SIG-M5 (cell line): ENCODE data around the gene APOBEC3H.

Experiments
- DNase-seq: peaks from one replicate; lab custom pipeline; 2025; lab: John Stamatoyannopoulos, UW

The APOBEC3H gene

DNA sequence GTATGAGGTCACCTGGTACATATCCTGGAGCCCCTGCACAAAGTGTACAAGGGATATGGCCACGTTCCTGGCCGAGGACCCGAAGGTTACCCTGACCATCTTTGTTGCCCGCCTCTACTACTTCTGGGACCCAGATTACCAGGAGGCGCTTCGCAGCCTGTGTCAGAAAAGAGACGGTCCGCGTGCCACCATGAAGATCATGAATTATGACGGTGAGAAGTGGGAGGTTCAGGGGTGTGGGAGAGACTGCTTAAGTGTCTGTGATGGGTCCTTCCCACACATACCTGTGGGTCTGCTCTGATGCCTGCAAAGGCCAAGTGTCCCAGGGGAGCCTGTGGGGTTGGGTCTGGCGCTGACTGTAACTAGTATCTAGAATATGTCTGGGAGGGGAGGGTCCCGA is 16.0 kb upstream of the APOBEC3H start:
- no peak for DNase-seq

DNA sequence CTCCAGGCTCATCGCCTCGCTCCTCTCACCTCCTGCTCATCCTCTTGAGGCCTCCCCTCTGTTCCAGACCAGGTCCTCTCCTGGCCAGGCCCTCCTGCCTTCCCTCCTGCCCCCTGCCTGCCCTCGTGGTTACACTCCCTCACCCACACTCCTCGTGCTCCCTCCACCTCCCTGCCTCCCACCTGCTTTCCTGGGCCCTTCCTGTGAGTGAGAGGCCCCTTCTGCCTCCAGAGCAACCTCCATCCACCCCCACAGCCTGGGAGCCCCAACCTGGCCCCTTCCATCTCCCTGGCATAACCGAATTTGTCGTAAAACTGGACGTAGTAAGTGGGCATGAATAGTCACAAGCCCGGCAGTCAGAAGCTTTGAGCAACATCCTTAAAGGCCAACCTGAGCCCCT is 15.4 kb upstream of the APOBEC3H start:
- no peak for DNase-seq

DNA sequence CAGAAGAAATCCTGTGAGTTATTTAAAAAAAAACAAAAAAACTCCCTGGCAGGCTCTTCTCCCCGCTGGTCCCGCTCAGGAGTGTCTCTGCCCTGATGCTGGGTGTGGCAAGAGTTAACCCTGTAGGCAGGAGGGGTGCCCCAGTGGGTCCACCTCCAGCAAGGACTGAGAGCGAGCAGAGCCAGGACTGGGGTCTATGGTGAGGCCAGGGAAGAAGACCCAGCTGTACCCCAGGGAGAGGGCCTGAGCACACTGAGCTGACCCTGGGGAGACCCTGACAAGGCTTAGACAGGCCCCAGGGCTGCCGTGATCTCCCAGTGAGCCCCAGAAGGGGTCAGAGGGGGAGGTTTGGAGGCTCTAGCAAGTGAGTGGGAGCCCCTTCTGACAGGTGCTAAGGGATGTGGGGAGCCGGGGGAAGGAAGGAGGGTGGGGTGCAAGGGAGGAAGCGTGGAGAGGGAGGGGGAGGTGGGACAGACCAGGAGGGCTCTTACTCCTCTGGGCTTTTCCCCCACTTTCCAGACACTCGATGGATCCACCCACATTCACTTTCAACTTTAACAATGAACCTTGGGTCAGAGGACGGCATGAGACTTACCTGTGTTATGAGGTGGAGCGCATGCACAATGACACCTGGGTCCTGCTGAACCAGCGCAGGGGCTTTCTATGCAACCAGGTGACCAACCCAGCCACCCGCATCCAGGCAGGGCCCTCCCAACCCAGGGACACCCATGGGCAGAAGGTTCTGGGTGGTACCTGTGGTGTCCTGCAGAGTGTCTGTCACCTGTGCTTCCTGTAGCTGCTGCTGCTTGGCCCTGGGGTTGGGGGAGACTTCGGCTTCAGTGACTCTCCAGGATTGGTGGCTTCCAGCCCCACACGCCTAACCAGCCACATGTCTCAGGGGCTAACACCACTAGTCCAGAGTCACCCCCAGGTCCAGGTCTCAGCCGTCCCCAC is 13.6 kb upstream of the APOBEC3H start:
- DNase-seq, result no peak

DNA sequence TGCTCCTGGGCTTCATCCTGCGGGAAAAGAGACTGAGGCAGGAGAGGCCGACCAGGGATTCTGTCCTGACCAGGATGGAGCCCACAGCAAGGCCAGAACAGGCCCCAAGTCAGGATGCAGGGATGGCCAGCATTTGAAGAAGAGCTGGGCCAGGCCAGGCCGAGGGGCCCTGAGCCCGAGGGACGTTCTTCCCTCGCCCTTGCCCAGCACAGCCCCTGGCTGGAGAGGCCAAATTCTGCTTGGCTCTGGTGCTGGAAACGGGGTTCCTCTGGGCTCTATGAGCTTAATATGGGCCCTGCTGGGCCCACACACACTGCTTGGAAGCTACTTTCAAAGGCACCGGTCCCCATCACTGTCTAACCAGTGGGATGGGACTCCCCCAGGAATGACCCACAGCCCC is 12.4 kb upstream of the APOBEC3H start:
- DNase-seq, result no peak

DNA sequence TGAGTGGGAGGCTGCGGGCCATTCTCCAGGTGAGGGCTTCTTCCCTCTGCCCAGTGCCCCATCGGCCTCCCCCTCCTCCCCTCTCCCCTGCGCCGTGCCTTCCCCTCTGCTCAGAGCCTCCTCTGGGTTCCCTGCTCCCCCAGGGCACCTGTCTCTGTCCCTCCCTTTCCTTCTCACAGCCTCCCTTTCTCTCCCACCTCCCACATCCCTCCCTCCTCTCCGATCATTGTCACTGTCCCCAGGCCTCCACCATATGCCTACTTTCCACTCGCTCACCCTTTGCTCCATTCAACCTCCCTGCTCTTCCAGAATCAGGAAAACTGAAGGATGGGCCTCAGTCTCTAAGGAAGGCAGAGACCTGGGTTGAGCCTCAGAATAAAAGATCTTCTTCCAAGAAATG is 9.9 kb upstream of the APOBEC3H start:
- DNase-seq, result no peak

DNA sequence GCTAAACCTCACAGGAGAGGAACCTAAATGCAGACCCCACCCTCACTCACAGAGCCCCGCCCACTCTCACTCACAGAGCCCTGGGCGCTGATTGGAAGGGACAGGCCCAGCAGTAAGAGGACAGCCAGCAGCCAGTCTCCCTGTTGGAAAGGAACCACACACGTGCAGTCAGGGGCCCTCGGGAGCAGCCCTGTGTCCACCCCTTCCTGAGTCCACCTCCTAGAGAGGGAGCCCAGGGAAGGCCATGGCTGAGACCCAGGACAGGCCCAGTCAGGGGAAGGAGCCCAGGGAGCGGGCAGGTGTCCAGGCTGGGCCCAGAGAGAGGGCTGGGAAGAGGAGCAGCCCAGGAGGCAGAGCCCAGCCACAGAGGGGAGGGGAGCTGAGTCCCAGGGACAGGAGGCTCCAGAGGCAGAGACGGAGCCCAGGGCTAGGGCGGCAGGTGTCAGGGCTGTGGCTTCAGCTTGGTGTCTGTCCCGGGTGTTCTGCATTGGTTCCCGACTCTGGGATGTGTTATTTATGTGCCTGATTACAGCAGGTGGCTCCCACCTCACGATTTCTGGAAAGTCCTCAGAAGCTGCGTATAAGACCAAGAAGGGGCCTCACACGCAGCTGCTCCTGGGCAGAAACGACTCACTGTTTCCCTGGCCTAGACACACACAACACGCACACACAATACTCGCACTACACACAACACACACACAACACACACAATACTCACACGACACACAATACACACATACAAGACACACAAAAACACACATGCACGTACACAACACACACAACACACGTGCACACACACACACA is 9.0 kb upstream of the APOBEC3H start:
- DNase-seq, result no peak

DNA sequence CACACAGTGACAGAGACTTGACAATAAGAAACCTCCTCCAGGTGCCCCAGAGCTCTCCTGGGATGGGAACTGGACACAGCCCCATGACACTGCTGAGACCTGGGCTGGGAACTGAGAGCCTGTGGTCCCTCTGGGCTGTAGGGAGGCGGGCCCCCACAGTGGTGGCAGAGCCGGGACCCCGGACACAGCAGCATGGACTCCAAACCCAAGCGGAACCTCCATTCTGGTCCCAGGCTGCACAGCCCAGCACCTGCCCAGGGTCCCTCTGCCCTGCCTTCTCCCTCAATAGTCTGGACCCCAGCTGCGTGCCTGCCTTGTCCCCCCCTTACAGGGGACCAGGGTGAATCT is 8.4 kb upstream of the APOBEC3H start:
- no peak for DNase-seq

DNA sequence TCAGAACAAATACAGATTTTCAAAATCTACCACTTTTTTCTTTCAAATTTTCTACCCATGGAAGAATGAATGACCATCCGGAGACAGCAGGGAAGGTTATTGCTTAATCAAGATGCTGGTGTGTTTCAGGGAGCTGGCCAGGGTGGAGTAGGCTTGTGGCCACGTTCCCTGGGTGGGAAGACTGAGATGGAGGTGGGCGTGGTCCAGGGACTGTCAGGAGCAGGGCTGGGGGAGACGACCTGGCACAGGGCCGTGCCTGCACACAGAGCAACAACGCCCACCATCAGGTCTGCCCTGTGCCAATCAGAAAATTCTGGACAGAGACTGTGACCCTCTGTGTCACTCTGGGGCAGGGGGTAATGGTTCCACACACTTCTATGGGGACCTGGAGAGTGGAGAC is 7.1 kb upstream of the APOBEC3H start:
- no peak for DNase-seq

DNA sequence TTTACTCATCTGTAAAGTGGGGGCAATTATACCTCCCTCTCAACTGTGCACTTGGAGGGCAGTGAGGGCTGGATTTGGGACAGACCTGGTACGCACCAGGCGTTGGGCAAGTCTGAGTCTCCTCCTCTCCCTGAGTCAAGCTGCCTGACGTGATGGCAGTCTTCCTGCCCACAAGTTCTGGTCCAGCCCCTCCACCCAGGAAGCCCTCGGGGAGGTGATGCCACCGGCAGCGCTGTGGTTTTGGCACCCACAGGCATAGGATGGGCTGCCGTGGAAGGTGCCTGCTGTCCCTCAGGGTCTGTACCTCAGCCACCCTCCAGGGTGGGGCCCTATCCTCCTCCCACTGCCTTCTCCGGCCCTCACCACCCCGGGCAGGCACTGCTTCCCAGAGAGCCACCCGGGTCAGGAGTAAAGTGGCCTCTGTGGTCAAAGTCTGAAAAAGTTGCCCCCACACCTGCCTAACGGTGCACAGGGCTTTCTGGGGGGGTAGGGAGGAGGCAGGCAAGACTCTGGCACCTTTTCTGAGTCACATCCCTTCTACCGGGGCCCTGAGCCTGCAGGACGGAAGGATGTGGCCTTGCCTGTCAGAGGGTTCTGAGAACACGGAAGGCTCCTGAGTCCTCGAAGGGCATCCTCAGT is 6.5 kb upstream of the APOBEC3H start:
- DNase-seq, result no peak

DNA sequence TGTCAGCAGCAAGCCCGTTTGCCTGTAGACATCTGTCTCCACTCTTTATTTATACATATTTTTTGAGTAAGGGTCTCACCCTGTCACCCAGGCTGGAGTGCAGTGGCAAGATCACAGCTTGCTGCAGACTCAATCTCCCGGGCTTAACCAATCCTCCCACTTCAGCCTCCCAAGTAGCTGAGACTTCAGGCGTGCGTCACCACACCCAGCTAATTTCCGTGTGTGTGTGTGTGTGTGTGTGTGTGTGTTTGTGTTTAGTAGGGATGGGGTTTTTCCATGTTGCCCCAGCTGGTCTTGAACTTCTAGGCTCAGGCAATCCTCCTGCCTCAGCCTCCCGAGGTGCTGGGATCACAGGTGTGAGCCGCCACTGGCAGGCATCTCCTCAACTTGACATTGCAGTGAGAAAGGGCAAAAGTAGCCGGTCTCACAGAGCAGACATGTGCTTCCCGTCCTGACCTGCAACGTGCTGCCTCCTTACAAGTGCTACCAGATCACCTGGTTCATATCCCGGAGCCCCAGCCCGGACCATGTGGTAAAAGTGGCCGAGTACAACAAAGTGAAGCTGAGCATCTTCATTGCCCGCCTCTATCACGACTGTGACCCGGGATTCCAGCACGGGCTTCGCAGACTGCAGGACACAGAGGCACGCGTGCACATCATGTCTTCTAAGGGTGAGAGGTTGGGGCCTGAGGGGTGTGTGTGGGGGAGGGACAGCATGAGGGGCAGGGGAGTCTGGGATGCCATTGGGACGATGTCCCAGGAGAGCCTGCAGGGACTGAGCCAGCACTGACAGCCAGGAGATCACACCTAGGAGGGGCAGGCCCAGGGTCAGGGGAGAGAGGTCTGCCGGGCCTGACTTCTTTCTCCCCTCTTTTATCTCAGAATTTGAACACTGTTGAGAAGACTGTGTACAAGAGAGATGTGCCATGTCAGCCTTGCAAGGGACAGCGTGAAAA is 5.6 kb upstream of the APOBEC3H start:
- DNase-seq, result no peak

DNA sequence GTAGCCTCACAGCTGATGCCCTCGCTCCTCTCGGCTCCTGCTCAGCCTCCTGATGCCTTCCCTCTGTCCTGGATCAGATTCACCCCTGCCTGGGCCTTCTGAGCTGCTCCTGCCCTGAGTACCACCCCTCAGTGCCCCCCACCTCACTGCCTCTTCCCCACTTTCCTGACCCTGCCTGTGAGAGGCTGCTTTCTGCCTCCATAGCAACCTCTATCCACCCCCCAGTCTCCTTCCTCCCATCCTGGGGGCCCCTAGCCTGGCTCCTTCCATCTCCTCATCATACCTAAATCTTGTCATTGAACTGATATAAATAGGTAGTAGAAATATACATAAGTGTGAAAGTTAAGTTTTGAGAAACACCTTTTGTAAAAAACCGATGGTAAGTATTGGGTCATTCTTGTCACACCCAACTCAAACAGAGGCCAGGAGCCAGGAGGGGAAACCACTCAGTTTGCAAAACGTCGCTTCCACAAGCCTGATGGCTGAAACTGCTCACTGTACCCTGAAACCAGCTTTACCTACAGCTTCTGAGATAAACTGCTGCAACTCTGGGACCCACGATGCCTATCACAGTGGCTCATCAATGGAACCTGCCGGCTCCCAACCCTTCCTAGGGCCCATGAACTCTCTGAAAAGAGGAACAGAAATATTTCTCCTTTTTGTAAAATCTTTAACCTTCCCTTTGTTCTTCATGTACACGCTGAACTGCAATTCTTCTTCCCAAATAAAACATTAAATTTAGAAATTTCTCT is 4.8 kb upstream of the APOBEC3H start:
- no peak for DNase-seq

DNA sequence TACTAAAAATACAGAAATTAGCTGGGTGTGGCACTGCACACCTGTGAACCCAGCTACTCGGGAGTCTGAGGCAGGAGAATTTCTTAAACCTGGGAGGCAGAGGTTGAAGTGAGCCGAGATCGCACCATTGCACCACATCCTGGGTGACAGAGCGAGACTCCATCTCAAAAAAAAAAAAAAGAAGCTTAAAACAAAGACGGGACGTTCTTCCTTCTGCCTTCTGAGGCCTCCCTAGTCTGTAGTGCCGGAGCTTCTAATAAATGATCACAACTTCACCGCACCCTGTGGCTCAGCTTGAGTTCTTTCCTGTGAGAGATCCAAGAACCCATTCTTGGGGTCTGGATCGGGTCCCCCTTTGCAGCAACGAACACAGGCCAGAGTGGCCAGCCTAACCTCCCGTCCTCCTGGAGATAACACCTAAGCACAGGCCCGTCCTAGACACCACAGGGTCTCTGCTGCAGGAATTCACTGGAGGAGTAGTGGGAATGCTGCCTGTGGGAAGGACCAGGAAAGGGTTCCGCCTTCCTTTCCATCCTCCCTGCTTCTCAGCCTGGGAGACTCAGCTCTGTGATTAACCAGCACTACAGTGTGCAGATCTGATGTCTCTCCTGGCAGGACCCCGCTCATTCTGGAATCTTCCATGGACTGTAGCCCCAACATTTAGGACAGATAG is 2.2 kb upstream of the APOBEC3H start:
- no peak for DNase-seq

DNA sequence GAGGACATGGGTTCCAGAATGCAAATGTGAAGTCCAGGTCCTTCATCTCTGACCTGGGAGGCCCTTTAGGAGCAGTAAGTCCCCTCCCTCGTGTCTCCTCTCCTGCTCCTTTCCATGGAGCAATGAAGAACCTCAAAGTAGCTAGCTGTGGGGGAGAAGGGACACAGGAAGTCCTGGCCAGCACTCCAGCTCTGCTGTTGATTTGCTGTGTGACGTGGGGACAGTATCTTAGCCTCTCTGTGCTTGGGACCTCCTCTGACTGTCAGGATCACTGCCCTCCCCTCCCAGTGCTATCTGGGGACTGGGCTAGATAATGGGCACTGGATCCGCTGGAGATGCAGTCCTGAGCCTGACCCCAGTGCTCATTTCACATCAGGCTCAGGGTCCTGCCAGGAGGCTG is 1.1 kb upstream of the APOBEC3H start:
- no peak for DNase-seq

DNA sequence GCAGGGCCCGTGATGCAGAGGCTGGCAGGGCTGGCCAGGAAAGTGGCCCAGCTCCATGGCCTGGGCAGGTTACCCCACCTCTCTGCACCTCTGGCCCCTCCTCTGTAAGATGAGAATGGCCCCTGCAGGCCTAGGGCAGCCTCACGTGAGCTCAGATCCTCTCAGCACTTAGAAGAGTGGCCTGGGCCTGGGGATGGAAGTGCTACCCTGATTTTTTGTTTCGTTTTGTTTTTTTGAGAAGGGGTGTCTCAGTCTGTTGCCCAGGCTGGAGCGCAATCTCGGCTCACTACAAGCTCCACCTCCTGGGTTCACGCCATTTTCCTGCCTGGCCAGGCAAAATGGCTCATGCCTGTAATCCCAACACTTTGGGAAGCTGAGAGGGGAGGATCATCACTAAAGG is 982 bp downstream of the APOBEC3H start:
- DNase-seq, result no peak

DNA sequence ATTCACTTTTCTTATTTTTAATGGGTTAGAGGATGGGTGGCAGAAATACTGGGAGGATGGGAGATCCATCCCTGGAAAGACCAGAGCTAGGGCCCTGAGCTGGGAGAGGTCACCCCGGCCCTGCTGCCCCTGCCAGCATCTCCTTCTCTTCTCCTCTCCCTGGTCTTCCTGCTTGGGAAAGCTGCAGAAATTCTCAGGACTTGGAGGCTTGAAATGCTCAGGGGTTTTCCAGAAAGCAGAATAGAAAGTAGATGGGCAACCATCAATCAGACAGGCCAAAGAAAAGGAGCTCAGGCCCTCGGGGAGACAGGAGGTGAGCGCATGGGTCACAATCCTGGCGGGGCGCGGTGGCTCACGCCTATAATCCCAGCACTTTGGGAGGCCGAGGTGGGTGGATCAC is 1.5 kb downstream of the APOBEC3H start:
- DNase-seq, result no peak

DNA sequence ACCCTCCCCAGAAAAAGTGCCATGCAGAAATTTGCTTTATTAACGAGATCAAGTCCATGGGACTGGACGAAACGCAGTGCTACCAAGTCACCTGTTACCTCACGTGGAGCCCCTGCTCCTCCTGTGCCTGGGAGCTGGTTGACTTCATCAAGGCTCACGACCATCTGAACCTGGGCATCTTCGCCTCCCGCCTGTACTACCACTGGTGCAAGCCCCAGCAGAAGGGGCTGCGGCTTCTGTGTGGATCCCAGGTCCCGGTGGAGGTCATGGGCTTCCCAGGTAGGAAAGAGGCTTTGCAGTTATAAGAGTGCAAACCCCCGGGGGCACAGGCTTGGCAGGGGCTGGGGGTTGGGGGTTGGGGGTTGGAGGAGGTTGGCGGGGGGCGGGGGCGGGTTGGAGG is 4.2 kb downstream of the APOBEC3H start:
- no peak for DNase-seq

DNA sequence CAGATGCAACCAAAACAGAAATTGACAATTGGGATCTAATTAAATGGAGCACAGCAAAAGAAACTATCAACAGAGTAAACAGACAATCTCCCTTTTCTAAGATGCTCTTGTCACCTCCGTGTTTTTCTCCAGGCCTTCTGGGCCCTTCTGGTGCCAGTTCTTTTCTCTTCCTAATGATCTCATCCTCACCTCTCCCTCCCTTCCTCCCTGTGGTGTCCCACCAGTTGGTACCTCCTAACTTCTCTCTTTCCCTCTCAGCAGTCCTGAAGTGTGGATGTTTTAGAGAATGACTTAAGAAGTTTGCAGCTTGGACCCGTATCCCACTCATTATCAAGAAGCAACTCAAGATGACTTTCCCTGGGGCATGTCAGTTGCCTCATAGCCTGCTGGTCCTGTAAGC is 6.4 kb downstream of the APOBEC3H start:
- no peak for DNase-seq

DNA sequence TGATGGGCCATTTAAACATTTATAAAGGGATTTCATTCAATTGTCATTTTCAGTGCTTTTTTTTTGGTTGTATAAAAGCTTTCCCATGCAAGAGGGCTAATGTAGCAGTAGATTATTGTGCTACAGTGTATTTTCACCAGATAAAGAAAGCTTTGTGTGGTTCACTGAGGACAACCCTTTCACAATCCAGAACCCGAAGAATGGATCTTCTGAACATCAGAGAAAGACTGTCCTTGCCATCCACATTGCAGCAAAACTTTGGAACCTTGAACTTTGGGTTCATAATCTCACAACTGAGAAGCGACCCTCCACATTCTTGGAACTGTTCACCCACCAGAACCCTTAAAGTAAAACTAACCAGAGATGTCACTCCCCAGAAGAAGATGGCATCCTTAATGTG is 9.3 kb downstream of the APOBEC3H start:
- no peak for DNase-seq

DNA sequence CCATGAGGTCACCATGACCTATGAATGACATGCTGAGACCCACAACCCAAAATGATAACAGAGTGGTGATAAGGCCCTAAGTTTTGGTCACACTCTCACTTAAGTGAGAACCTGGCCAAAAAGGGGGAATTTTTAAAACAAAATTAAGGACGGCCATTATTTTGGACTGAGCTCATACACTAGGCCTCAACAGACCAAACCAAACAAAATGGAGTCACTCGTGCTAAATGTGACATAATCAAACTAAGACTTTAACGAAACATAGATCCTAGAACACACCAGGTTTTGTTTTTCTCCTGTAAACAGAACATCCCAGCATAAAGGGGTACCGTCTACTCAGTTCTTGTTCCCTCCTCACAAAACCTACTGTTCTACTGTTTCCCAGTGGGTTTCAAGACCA is 11.4 kb downstream of the APOBEC3H start:
- no peak for DNase-seq

DNA sequence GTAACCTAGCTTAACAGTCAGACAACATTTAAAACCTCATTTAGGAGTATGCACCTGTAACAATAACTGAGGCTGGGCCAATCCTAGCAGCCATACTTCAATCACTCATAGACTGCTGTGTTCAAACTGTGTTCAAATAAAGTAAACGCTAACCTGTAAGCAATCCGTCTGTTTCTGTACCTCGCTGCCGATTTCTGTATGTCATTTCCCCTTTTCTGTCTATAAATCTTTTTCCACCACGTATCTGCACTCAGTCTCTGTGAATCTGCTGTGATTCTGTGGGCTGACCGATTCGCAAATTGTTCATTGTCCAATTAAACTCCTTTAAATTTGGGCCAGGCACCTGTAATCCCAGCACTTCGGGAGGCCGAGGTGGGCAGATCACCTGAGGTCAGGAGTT is 12.3 kb downstream of the APOBEC3H start:
- DNase-seq, result no peak
